ENCODE data around the gene L3MBTL4.
"Not testable (repeated sequence)": the region's sequence is repeated elsewhere in the genome, so short reads cannot be mapped to it uniquely, and the experiment has no call there.

The L3MBTL4 gene

GRCh38 chr18:6396847-6397246, 17.9 kb downstream of the L3MBTL4 start:
- no peaks in the 10 kb centered on the region for H3K27me3 Mint-ChIP-seq
- H3K9me3 Mint-ChIP-seq = peaks cover 3% of the 10 kb centered on the region
- no peak for DNase-seq (ENCODE audit: low spot score in 2 of 2)
- no peak overlapping the region for H3K27ac Mint-ChIP-seq
- no peak overlapping the region for H3K4me3 Mint-ChIP-seq
- no peaks in the 10 kb centered on the region for H3K4me1 Mint-ChIP-seq
- H3K36me3 Mint-ChIP-seq = no peaks in the 10 kb centered on the region
- ATAC-seq (ENCODE audit: low read depth) = no peak

- ATAC-seq (ENCODE audit: low read depth) (no peak), DNase-seq (ENCODE audit: low spot score in 2 of 2) (no peak)
- Mint-ChIP-seq H3K27ac (no peak overlapping the region), H3K36me3 (no peaks in the 10 kb centered on the region), H3K4me3 (no peak overlapping the region), H3K9me3 (peaks cover 5% of the 10 kb centered on the region), H3K27me3 (no peaks in the 10 kb centered on the region), H3K4me1 (no peaks in the 10 kb centered on the region)
Observed at GRCh38 chr18:6396276-6396675, 18.4 kb downstream of the L3MBTL4 start.

- Mint-ChIP-seq H3K36me3 (peaks cover 2% of the 10 kb centered on the region), H3K9me3 (peaks cover 10% of the 10 kb centered on the region), H3K27me3 (no peaks in the 10 kb centered on the region), H3K27ac (no peak overlapping the region), H3K4me3 (no peak overlapping the region), H3K4me1 (no peaks in the 10 kb centered on the region)
- DNase-seq (ENCODE audit: low spot score in 2 of 2) = no peak
- no peak for ATAC-seq (ENCODE audit: low read depth)
Observed at GRCh38 chr18:6389005-6389404, 25.7 kb downstream of the L3MBTL4 start.

- ATAC-seq (ENCODE audit: low read depth) = no peak
- Mint-ChIP-seq H3K4me3 (no peak overlapping the region), H3K9me3 (peaks cover 9% of the 10 kb centered on the region), H3K4me1 (no peaks in the 10 kb centered on the region), H3K36me3 (peaks cover 2% of the 10 kb centered on the region), H3K27ac (no peak overlapping the region), H3K27me3 (no peaks in the 10 kb centered on the region)
- no peak for DNase-seq (ENCODE audit: low spot score in 2 of 2)
Observed at GRCh38 chr18:6382963-6383362, 31.7 kb downstream of the L3MBTL4 start.

- H3K27ac Mint-ChIP-seq; ATAC-seq (ENCODE audit: low read depth); H3K4me1 Mint-ChIP-seq; H3K27me3 Mint-ChIP-seq; H3K4me3 Mint-ChIP-seq; H3K9me3 Mint-ChIP-seq; DNase-seq (ENCODE audit: low spot score in 2 of 2); H3K36me3 Mint-ChIP-seq: not testable (repeated sequence)
Observed at GRCh38 chr18:6377473-6377872, 37.2 kb downstream of the L3MBTL4 start.

DNA sequence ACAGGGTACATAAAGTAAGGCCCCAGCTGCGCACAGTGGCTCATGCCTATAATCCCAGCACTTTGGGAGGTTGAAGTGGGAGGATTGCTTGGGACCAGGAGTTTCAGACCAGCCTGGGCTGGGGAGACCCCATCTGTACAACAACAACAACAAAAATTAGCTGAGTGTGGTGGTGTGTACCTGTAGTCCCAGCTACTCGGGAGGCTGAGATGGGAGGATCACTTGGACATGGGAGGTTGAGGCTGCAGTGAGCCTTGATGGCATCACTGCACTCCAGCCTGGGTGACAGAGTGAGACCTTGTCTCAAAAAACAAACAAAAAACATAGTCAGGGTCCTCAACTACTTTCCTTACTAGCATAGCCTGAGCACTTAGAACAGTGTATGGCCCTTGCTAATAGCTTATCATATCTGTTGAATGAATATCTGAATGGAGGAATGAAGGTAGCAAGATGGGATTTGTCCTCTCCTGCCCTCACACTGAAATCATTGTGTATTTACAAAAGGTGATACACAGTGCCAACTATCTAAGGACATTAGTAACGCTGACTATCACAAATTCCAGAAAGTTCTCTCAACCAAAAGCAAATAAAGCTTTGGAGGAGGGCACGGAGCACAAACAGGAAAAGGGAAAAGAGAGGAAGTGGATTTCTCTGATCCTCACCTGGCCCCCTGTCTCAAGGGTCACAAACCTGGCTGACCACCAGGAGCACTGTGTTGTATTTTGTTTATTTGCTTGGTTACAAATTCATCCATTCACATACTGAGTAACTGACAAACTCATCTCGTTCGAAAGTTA, 38.1 kb downstream of the L3MBTL4 start:
- Mint-ChIP-seq H3K4me1 (no peaks in the 10 kb centered on the region), H3K36me3 (no peaks in the 10 kb centered on the region), H3K4me3 (no peak overlapping the region), H3K27me3 (no peaks in the 10 kb centered on the region), H3K27ac (no peak overlapping the region), H3K9me3 (peaks cover 8% of the 10 kb centered on the region)
- DNase-seq (ENCODE audit: low spot score in 2 of 2) (no peak), ATAC-seq (ENCODE audit: low read depth) (no peak)

- Mint-ChIP-seq H3K27me3 (no peaks in the 10 kb centered on the region), H3K36me3 (no peaks in the 10 kb centered on the region), H3K4me1 (no peaks in the 10 kb centered on the region), H3K4me3 (no peak overlapping the region), H3K27ac (no peak overlapping the region), H3K9me3 (peaks cover 5% of the 10 kb centered on the region)
- ATAC-seq (ENCODE audit: low read depth) = no peak
- no peak for DNase-seq (ENCODE audit: low spot score in 2 of 2)
Observed at GRCh38 chr18:6374935-6375529, 39.7 kb downstream of the L3MBTL4 start.

DNA sequence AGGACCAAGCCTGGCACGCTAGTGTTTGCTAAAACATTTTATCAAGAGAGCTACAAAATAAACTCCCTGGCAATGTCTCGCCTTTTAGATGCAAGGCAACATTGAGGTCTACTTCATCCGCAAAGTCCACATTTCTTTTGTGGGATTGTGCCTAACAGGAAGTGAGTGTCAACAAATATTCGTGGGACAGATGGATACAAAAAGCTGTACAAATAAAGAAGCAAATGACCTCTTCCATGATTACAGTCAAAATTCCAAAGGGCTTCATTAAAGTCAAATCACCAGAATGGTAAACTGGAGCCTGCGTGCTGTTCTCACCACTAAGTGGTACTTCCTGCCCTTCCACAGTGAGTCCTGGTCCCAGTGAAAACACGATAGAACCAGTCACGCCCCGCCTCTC, 40.4 kb downstream of the L3MBTL4 start:
- H3K27ac Mint-ChIP-seq = no peak overlapping the region
- DNase-seq (ENCODE audit: low spot score in 2 of 2) = no peak
- H3K4me1 Mint-ChIP-seq = no peaks in the 10 kb centered on the region
- H3K9me3 Mint-ChIP-seq = peaks cover 3% of the 10 kb centered on the region
- no peaks in the 10 kb centered on the region for H3K36me3 Mint-ChIP-seq
- no peak overlapping the region for H3K4me3 Mint-ChIP-seq
- no peaks in the 10 kb centered on the region for H3K27me3 Mint-ChIP-seq
- ATAC-seq (ENCODE audit: low read depth) = no peak

DNA sequence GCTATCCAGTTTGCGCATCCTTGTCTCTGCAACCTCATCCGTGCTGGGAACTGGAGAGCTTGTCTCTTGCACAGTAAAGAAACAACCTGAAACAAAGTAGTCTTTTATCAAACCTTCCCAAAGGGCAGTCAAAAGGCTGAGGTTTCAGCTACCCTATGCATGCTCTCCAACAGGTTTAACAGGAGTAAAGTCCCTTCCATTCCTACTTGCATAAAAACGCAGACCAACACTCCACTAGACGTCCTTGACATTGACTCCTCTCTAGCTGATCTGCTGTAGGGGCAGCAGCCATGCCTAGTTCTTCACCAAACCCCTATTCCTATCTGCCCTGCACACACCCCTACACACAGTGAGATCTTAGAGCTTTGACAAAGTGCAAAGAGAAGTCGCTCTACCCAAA, 41.5 kb downstream of the L3MBTL4 start:
- DNase-seq (ENCODE audit: low spot score in 2 of 2) (no peak), ATAC-seq (ENCODE audit: low read depth) (no peak)
- Mint-ChIP-seq H3K4me3 (no peak overlapping the region), H3K4me1 (no peaks in the 10 kb centered on the region), H3K36me3 (no peaks in the 10 kb centered on the region), H3K27ac (no peak overlapping the region), H3K27me3 (no peaks in the 10 kb centered on the region), H3K9me3 (peaks cover 3% of the 10 kb centered on the region)

GRCh38 chr18:6370886-6371635, 43.6 kb downstream of the L3MBTL4 start:
- Mint-ChIP-seq H3K9me3 (peaks cover 3% of the 10 kb centered on the region), H3K4me3 (no peak overlapping the region), H3K36me3 (no peaks in the 10 kb centered on the region), H3K4me1 (no peaks in the 10 kb centered on the region), H3K27ac (no peak overlapping the region), H3K27me3 (no peaks in the 10 kb centered on the region)
- ATAC-seq (ENCODE audit: low read depth) = no peak
- DNase-seq (ENCODE audit: low spot score in 2 of 2) = no peak

DNA sequence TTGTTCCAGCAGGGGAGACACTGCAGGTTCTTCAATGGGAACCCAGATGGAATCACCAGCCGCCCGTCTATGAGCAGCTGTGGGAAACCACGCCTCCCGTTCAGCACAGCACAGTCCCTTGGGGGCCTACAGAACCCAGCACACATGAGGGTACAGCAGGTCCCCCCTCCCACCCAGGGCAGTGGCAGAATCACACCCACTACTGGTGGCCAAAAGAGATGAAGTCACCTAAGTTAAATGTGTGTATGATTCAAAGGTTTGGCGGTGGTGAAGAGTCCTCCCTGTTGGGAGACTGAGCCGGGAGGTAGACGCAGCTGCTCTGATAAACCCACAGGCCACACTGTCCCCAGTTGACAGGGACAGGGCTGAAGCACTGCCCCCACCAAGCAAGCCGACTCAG, 44.3 kb downstream of the L3MBTL4 start:
- Mint-ChIP-seq H3K4me1 (no peaks in the 10 kb centered on the region), H3K27ac (no peak overlapping the region), H3K36me3 (no peaks in the 10 kb centered on the region), H3K4me3 (no peak overlapping the region), H3K27me3 (no peaks in the 10 kb centered on the region), H3K9me3 (peaks cover 3% of the 10 kb centered on the region)
- ATAC-seq (ENCODE audit: low read depth) (no peak), DNase-seq (ENCODE audit: low spot score in 2 of 2) (no peak)

DNA sequence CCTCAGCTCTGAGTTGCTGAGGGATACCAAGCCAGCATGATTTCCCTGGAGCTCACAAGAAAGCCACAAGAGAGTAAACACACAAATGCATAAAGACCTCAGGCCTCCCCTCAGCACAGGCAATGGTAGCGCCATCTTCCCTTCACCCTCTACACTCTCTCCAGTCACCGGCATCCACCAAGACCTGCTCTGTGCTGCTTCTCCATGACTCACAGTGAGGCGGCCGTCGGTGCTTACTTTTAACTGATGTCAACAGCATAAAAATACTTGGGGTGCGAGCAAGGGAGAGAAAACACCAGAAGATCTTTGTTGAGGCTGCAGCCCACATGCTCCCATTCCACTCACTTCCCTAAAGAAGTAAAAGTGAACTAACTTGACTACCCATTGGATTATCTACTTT, 46.7 kb downstream of the L3MBTL4 start:
- Mint-ChIP-seq H3K9me3 (no peaks in the 10 kb centered on the region), H3K4me3 (no peak overlapping the region), H3K27ac (no peak overlapping the region), H3K36me3 (no peaks in the 10 kb centered on the region), H3K27me3 (no peaks in the 10 kb centered on the region), H3K4me1 (peaks cover 2% of the 10 kb centered on the region)
- DNase-seq (ENCODE audit: low spot score in 2 of 2) = no peak
- ATAC-seq (ENCODE audit: low read depth) = no peak

DNA sequence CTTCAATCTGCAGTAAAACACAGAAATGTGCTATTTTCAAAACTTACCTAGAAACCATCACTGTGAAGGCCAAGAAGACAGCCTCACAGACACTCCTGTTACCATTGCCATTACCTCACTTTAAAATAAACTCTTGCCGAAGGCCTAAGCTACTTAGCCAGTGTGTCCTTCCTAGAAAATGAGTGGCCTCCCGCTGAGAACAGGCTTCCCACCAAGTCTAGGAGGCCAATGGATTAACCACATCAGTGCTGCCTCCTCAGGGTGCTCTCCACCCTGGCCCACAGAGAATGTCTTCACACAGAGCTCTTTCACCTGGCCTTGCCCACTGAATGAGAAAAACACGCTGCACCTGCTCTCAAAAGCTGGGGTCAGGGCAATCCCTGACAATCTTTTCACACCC, 47.5 kb downstream of the L3MBTL4 start:
- Mint-ChIP-seq H3K27ac (no peak overlapping the region), H3K27me3 (no peaks in the 10 kb centered on the region), H3K9me3 (no peaks in the 10 kb centered on the region), H3K4me1 (peaks cover 2% of the 10 kb centered on the region), H3K36me3 (no peaks in the 10 kb centered on the region), H3K4me3 (no peak overlapping the region)
- DNase-seq (ENCODE audit: low spot score in 2 of 2) = no peak
- ATAC-seq (ENCODE audit: low read depth) = no peak

GRCh38 chr18:6366776-6367175, 47.9 kb downstream of the L3MBTL4 start:
- H3K4me3 Mint-ChIP-seq = no peak overlapping the region
- ATAC-seq (ENCODE audit: low read depth) = no peak
- H3K9me3 Mint-ChIP-seq = no peaks in the 10 kb centered on the region
- H3K27ac Mint-ChIP-seq = no peak overlapping the region
- no peaks in the 10 kb centered on the region for H3K27me3 Mint-ChIP-seq
- H3K4me1 Mint-ChIP-seq = peaks cover 2% of the 10 kb centered on the region
- DNase-seq (ENCODE audit: low spot score in 2 of 2) = no peak
- H3K36me3 Mint-ChIP-seq = no peaks in the 10 kb centered on the region
